NCI-H1930 (cell line): ENCODE results near the gene TBC1D21.

Experiments
- DNase-seq, 2 experiments: peaks; one replicate each; lab custom pipeline; 2025; lab: John Stamatoyannopoulos, UW

The TBC1D21 gene

DNA sequence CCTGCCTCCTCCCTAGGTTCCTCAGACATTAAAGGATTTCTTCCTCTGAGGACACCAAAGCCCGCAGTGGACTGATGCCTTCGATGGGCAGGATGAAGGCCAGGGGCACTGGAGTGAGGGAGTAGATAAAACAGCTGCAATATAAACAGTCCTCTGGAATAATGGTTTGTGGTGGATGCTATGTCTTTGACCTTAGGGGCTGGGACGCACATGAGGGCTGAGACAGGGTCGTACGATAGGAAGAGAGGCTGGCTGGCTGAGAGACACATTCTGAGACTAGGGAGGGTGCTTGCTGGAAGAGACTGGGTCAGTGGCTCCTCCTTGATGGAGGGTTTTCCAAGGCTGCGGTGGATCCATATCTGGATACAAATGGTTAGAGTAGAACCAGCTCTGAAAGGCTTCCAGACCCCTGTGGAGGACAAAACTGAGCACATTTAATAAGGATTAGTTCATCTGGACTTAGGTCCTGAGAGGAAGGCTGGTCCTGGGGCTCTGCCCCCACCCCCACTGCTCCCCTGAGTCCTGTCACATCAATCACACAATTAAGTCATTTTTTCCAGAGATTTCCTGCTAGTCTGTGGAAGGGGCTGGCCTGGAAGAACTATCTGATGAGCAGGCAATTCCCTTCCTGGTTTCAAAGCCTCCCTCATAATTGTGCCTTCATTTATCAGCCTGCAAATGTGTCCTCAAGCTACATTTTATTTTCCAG is 15.8 kb downstream of the TBC1D21 start:
- DNase-seq, result no peak

DNA sequence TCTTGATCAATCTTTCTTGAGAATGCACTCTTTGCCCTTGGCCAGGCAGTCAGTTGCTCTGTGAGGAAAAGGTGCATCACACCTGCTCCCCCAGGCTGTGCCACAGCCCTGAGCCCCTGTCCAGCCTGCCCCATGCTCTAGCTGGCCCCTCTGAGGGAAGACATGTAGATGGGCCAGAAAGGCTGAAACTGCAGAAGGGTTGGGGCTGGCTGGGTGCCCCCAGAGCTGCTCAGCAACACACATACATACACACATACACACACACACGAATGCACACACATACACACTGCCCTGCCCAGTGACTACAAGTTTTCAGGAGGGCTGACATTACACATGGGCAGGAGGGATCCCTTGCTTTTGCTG is 16.4 kb downstream of the TBC1D21 start:
- no peak for DNase-seq

DNA sequence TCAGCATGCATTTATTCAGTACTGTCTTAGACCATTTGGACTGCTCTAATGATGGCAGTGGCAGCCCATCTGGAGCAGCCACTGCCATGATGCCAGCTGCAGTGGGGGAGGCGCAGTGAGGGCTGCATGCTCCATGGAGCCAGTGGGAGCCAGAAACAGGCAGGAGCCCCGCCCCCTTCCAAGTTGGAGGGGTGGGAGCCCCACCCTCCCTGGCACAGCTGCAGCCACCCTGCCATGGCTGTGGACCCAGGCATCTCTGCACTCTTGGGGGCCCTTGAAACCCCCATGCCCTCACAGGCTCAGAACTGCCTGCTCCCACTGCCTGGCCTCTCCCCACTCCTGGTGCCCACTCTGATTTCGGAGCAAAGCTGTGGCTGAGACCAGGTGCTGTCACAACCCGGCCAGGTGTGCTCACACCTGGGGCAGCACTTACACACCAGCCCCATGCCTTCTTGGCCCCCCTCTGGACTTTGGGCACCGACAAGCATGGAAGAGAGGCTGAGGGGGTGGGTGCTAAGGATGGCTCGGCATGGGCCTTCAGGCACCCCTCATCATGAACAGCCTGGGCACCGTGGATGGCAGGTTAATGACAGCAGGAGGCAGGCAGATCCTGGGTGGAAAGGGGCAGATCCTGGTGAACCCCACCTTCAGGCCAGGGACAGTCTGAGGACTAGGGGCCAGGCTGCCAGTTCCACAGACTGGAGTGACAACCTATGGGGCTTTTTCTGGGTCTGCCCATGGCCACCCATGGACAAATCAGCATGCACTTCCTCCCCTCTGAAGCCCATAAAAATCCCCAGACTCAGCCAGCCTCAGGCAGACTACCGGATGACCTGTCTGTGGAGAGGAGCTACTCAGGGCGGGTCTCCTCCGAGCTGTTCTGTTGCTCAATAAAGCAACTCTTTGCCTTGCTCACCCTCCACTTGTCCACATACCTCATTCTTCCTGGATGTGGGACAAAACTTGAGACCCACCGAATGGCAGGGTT is 18.3 kb downstream of the TBC1D21 start:
- DNase-seq, result no peak

DNA sequence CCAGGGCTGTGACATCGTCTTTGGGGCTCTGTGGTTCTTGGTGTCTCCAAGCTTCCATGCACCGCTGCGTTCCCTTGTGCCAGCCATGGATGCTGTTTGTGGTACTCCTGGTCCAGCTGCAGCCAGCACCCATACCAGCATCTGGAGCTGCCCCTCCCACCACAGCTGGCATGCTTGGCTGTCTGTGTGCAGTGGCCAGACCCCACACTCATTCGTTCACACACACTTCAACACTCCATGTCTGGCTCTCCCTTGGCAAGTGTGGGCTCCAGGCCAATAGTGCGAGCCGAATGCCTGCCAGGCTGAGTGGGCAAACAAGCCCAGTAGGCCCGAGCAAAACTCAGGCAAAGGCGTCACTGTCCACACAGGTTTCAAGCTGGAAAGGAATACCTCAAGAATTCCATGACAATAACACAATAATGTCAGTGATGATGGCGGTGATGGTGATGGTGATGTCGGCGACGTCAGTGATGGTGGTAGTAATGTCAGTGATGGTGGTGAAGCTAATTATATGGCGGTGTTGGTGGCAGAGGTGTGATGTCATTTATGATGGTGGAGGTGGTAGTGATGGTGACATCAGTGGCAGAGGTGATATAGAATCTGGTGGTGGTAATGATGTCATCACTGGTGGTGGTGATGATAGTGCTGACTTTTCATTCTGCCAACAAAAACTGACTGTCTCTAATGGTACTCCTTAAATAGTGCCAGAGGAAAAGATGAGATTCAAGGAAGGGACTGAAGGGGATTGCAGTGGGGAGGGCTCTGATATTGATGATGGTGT is 19.3 kb downstream of the TBC1D21 start:
- DNase-seq, result no peak

DNA sequence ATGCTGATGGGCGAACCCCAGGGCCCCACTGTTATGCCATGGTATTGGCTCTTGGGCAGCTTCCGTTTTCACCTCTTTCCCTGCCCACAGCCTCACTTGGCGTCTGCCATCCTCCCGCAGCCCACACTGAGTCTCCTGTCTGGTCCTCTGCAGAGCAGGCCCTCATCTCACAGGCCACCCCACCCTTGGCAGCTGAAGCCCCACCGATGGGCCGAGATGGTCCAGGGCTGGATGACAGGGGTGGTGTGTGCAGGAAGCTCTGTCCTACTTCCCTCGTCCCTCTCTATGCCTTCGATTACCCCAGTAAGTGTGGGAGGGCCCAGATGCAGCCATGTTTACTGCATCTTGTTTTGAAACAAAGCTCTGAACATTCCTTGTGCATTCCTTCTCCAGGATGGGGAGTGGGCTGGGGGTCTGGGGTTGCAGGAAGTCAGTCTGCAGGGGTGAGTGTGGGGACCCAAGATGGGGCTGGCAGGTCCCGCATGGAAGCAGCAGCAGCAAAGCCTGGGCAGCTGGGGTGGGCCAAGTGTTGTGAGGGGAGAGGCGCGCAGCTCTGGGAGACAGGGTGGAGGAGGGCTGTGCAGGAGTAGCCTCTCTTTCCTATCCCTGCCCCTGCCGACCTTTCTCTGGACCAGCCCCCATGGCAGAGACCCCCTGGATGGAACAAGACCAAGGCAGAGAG is 20.9 kb downstream of the TBC1D21 start:
- DNase-seq, result no peak

DNA sequence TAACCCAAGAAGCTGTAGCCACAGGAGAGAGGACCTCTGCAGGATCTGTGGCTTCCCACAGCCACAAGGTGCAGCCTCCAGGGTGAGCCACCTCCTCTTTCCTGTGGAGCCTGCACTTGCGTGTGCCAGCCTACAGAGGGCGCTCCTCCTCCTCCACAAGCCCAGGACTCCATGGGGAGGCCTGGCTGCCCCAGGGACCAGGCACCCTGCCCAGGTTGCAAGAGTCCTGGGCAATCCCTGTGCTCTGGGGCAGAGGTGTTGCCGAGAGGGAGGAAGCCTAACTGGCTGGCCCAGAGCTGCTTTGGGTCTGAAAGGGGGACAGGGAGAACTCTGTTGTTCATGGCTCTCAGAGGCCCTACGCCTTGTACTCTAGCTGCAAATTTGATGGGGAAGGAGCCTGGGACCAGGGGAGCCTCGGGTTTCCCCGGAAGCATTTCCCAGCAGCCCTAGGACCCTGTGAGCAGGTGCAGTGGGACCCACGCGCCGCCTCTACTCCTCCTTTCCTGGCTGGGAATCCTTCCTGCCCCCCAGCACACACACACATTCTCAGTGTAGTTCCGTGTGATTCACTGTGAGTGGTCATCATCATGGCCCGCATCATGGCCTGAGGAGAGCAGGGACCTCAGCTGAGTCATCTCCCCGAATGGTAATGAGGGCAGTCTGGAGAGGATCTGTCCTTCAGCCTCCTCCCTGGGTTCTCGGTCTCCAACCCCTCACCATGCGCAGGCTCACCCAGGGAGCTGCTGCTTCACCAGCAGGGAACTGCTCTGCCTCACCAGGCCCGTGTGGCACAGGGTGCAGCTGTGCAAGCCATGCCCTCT is 24.3 kb downstream of the TBC1D21 start:
- peak in 1 of 2 experiments; percentile 5 for DNase-seq

DNA sequence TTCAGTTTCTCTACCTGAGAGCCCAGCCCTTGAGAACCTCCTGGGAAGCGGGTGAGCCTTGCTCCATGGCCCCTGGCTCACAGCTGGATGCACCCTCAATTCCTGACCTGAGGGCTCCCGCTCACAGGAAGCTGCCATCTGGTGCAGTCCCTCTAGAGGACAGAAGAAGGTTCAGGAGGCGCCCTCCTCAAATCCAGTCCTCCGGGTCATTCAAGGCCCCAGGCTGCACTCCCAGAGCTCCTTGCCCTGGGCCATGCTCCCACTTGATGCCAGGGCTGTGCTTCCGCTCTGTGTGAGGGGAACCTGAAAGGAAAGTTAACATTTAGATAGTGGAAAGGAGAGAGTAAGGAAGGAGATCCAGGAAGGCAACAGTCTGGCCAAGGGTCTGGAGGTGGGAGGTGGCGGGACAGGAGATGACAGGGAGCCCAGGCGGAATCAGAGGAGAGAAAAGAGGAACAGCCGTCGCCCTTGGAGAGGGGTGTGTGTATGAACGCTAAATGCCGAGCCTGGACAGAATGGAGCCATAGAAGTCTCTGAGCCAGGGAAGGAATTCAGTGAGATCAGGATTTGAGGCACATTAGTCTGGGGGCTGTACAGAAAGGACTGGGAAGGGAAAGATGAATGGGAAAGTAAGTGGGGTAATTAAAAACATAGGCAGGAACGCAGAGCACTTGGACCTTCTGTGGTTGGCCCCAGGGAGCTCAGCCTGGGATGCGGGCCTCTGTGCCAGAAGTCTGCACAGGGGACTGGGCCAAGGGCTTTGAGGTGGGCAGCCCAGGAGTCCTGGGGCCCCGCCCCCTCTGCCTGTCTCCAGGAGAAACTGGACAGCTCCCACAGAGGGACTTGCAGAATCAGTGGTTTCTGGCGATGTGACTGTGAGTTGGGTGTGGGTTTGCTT is 26.1 kb downstream of the TBC1D21 start:
- no peak for DNase-seq

DNA sequence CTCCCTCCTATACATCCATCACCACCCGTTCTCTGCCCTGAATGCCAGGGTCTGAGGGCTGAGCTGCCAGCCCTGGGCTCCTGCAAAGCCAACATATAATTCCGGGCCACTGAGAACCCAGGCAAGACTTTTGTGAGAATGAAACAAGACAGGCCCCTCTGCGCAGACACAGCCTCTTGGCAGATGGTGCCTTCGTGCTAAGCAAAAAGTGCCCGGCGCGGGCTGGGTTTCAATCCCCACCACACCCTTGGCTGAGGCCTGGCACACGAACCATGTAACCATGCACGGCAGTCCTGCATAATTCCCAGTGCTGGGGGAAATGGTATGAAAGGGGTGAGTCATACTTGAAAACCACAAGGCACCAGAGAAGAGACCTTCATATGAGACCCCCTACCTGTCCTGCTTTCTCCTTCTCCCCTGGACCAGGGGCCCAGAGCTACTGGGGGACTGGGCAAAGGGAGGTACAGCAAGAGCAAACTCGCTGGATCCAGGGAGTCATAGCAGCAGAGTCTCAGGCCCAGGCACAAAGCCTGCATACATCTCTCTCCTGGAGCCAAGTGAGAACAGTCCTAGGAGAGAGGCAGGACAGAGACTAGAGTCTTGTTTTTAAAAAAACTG is 26.8 kb downstream of the TBC1D21 start:
- DNase-seq, result no peak

DNA sequence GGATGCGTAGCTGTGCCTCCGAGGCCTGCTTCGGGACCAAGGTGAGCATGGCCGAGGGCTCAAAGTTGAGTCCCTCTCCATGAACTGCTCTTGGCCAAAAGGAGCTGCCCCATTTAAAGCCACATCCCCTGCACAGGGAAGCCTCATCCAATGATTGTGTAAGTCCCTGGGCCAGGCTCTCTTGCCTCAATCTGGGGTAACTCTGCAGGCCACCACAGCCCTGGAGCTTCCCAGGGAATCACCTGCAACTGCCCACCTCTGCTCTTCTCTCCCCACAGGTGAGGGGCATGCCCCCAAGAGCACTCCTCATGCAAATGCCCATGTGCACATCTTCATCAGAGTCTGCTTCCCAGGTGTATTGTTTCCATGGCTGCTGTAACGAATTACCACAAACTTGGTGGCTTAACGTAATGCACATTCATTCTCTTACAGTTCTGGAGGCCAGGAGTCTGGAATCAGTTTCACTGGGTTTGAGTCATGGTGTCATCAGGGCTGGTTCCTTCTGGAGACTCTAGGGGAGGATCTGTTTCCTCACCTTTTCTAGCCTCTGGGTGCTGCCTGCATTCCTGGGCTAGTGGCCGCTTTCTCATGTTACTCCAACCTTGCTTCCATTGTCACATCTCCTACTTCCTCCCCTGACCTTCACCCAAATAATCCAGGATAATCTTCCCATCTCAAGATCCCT is 27.9 kb downstream of the TBC1D21 start:
- no peak for DNase-seq

DNA sequence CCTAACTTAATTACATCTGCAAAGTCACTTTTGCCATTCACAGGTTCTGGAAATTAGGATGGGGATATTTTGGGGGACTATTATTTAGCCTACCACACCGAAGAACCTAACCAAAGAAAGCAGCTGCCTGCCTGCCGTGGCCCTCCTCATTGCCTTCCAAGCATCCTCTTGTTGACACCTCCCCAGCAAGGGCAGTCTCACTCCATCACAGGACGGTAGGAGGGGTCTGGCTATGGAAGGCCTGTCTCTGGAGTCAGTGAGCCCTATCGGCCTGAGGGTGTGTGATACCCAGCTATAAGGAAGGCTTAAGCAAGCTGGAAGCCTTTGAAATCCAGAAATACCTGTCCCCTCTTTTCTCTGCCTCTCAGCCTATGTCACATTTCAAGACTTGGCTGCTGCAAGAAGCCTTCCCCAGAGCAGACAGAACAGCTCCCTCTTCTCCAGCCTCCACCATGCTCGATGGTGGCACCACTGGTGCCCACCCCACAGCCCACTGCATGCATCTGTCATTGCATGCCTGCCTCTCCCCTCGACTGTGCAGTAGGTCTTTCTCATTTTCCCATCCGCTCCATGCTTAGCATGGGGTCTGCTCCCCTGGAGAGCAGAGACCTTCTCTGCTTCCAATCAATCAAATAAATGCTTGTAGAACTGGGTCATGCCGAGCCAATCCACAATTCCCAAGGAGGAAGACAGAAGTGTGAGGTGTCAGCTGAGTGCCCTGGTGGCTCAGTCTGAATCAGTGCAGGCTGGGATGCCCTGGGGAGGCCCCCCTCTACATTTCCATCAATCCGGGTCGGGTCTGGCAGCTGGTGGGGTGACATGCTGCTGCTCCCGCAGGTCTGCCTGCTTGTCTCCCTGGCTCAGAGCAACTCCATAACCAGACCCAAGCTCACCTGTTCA is 29.0 kb downstream of the TBC1D21 start:
- no peak for DNase-seq

DNA sequence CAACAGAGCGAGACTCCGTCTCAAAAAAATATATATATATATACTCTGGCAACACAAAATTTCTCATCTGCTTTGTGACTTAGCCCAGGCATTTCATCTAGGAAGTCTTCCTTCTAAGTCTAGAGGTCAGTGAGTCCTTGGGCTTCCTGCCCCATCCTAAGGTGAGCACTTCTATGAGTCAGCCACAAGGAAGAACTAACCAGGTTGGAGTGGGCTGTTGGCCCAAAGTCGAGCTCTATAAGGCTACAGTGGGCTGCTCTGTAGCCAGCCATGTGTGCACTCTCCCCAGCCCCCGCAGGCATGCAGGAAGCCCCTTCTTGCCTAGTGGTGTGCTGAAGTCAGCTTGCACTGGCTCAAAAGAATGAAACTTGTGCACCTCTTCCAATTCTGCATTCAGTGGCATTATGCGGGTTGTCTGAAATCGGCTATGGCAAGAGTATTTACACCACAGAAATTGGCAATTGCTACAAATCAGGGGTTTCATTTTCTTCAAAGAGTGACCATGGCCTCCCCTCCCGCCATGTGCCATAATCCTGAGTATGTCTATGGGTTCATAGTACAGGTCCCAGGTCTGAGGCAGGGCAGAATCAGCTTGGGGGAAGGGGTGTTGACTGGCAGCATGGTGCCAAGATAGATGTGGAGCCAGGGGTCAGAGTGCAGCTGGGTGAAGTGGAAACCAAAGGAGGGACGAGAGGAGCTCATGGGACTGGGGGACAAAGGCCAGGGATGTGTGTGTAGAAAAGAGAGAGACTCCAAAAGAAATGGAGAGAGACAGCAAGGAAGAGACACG is 30.9 kb downstream of the TBC1D21 start:
- no peak for DNase-seq

DNA sequence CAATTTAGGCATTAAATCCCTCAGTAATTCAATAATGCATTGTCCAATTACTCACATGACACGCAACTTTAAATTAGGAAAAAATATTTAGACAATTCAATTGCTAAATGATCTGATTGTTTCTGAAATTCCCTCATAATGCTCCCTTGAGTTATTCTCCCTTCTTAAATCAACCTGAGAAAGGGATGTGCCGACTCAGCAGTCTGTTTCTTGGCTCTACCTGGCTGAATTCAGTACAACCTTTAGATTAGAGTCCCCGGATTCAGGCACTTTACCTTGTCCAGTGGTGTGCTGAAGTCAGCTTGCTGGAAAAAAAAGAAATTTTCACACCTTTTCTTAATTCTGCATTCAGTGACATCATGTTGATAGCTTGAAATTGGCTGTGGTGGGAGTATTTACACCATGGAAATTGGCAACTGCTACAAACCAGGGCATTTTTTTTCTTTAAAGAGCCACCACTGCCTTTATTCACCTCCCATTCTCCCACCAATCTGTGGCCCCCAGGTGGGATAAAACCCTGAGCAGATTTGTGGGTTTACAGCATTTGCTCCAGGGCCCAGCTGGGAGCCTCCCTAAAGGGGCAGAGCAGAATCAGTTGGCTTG is 32.0 kb downstream of the TBC1D21 start:
- DNase-seq, result no peak

DNA sequence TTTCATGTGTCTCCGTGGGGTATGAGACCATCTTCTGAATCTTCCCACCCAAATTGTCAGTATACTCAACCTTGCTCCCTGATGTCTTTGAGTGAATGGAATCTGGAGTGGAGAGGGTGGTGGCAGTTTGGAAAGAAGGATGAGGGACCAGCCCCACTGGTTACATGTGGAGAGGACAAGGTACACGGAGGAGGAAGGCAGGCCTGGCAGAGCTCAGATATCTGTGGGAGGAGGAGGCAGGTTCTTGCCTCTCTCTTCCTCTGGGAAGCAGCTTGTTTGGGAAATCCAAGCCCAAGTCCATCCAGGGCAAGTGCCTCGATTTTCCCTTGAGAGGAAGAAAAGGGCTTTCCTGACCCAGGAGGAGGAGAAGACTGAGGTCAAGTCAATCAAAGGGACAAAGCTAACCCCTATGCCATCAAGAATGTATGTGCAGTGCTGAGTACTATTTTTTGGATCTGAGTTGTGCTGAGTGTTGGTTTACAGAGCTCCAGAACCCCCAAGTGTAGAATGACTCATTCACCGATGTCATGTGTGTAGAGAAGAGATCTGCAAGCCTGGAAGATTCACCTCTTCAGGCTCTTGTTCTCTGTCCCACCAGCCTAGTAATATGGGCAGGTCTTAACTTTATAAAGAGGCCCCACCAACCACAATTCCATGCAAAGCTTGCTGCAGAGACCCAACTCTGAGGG is 33.1 kb downstream of the TBC1D21 start:
- DNase-seq, result no peak

DNA sequence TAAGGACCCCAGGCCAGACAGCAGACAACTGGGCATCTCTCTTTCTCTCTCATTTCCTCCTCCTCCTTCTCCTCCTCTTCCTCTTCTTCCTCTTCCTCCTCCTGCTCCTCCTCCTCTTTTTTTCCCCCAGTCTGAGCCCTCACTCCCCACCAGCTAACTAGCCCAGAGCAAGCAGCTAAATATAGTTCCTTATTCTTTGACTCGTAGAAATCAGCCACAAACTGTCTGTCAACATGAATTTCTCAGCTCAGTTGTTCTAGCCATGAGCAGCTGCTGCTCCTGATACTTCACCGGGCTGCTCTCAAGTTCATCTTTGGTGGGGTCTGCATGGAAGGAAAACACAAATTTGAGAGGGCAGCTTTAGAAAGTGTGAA is 33.7 kb downstream of the TBC1D21 start:
- no peak for DNase-seq

DNA sequence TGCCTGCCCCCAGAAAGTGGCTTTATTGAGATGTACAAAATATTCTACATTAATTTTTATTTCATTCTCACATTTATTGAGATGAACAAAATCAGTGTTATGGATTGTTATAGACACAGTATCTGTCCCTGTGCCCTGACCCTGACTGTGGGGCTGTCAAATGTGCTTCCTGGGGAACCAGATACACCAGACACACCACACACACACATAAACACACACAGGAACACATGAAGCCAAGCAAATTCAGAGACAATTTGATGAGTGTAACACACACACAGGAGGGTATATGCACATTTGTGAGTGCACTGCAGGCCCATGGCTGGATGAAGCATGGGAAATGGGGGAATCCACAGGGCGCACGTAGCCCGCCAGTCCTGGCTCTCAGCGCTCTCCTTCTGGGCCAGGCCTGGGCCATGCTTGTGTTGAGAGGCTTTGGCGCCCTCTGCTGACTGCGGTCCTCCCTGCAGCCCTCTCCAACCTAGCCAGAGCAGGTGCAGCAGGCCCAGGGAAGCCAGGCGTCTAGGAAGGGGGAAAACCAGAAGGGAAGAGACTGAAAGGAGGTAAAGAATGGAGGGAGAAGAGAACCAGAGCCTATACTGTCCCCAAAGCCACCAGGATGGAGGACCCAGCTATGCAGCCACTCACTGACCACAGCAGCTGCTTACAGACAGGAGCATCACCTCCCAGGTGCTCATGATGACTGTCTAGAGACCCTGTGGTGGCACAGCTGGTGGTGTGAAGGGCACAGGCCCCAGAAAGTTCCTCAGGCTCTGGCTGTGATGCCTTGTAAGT is 34.9 kb downstream of the TBC1D21 start:
- peak in 1 of 2 experiments; percentile 28 for DNase-seq
